Amygdala (tissue), 56 donors: ENCODE results near the gene VPS37C.

ENCODE experiments used
- DNase-seq, 56 donors: peaks; one replicate each; lab custom pipeline; 2025; lab: John Stamatoyannopoulos, UW

VPS37C gene

GRCh38 chr11:61080526-61080925 lies 80.7 kb downstream of the VPS37C start:
- no peak for DNase-seq
